HepG2 (cell line): ENCODE results near the gene EED. TPM values are rescaled to one million over a fixed set of nuclear protein-coding genes. Genes with fewer than 3 reads are reported as not detected.

Experiments used
- ATAC-seq: fragments of 200-7000 bp; cut with Tn5 transposase; 3 replicates; pipeline ENCODE4 v1.9.1; 2020; ENCODE audit warnings: mild to moderate bottlenecking, moderate library complexity
- BruUV-seq: library from RNA; stranded (reverse); fragments of 400-500 nt; replicated peaks from 2 replicates; lab custom pipeline; 2021; lab: Mats Ljungman, UMichigan
- CTCF ChIA-PET: fragments of 300-600 bp; formaldehyde crosslinking; extraction: SDS; loops from one replicate; lab custom pipeline; 2021; ENCODE audit warnings: low total read pairs, inconsistent platforms, low intra/inter-chr PET ratio; lab: Yijun Ruan, JAX
- POLR2A ChIA-PET: fragments of 350-600 bp; sonication (Branson Sonifier 250); formaldehyde crosslinking; loops from one replicate; lab custom pipeline; 2020; ENCODE audit warnings: antibody characterized with exemption, inconsistent platforms; lab: Yijun Ruan, JAX
- DNase-seq: peaks from one replicate; pipeline ENCODE4 v3.0.0-alpha.2; 2015; ENCODE audit warnings: low spot score
- FAIRE-seq: peaks from 3 replicates; lab custom pipeline; 2011; peaks lifted over from hg19 to GRCh38; lab: Jason Lieb, UNC
- H2AFZ ChIP-seq: one replicate; pipeline ENCODE4 v1.6.1; 2011; ENCODE audit warnings: low read length, inconsistent platforms
- H3K27ac ChIP-seq: fragments of 300-600 bp; 3 replicates; pipeline ENCODE4 v1.8.0; 2011; ENCODE audit warnings: mixed run types, mild to moderate bottlenecking, mixed read lengths, low read length, inconsistent platforms; ENCODE audit not compliant: insufficient read depth; ENCODE audit errors: extremely low read length
- H3K27me3 ChIP-seq, 2 experiments: fragments of 200-600 bp in 1 of 2; 2 replicates in 1 of 2; 3 replicates in 1 of 2; pipeline versions ENCODE4 v1.6.0 to v1.8.0; 2011; ENCODE audit warnings: low read length in 2 of 2, mild to moderate bottlenecking in 2 of 2, moderate library complexity in 2 of 2, inconsistent platforms in 1 of 2; ENCODE audit not compliant: insufficient read depth in 2 of 2, control insufficient read depth in 1 of 2
- H3K36me3 ChIP-seq, 2 experiments: fragments of 200-600 bp in 1 of 2; replicated peaks in 1 of 2; 2 replicates in 1 of 2; 3 replicates in 1 of 2; pipeline versions ENCODE4 v1.5.1 to v1.8.0; 2011; ENCODE audit warnings: low read length in 2 of 2, inconsistent platforms in 1 of 2; ENCODE audit not compliant: insufficient read depth in 2 of 2, control insufficient read depth in 1 of 2
- H3K4me1 ChIP-seq: 2 replicates; pipeline ENCODE4 v1.5.1; 2012; ENCODE audit warnings: low read length, inconsistent platforms; ENCODE audit not compliant: insufficient read depth
- H3K4me2 ChIP-seq: 2 replicates; pipeline ENCODE4 v1.6.0; 2011; ENCODE audit warnings: low read depth, low read length, inconsistent platforms
- H3K4me3 ChIP-seq, 3 experiments: fragments of 200-600 bp in 1 of 3; sonication (generic), shearing (Covaris generic) in 1 of 3; replicated peaks in 1 of 3; 2 replicates each; pipeline ENCODE4 v1.5.1; 2011 to 2016; ENCODE audit warnings: low read length in 3 of 3, inconsistent platforms in 2 of 3, low read depth in 2 of 3, mild to moderate bottlenecking in 2 of 3, control low read depth in 1 of 3, mixed read lengths in 1 of 3; ENCODE audit not compliant: insufficient read depth in 1 of 3
- H3K79me2 ChIP-seq: one replicate; pipeline ENCODE4 v1.6.1; 2011; ENCODE audit warnings: low read length, inconsistent platforms; ENCODE audit not compliant: insufficient read depth
- H3K9ac ChIP-seq: 2 replicates; pipeline ENCODE4 v1.6.0; 2011; ENCODE audit warnings: mild to moderate bottlenecking, low read depth, low read length, inconsistent platforms; ENCODE audit not compliant: insufficient read depth
- H3K9me3 ChIP-seq: 2 replicates; pipeline ENCODE4 v1.5.1; 2012; ENCODE audit warnings: mild to moderate bottlenecking, low read length
- H4K20me1 ChIP-seq: 2 replicates; pipeline ENCODE4 v1.6.0; 2011; ENCODE audit warnings: inconsistent platforms, mild to moderate bottlenecking, low read length, moderate library complexity; ENCODE audit not compliant: insufficient read depth
- CCDC6 ChIP-seq: sonication (generic); formaldehyde crosslinking; IDR thresholded peaks from 2 replicates; pipeline ENCODE4 v1.8.1; 2022; ENCODE audit warnings: mild to moderate bottlenecking, missing genetic modification reagents, moderate library complexity
- NFRKB ChIP-seq: fragments of 450-650 bp; IDR thresholded peaks from 2 replicates; pipeline ENCODE4 v1.6.1; 2017
- RCOR2 ChIP-seq: IDR thresholded peaks from 2 replicates; pipeline ENCODE4 v1.6.1; 2016; ENCODE audit warnings: missing biosample characterization, missing genetic modification reagents
- ZNF407 ChIP-seq: sonication (generic); formaldehyde crosslinking; IDR thresholded peaks from one replicate; pipeline ENCODE4 v1.5.1; 2020; ENCODE audit warnings: mild to moderate bottlenecking, missing genetic modification reagents; ENCODE audit errors: not compliant biosample characterization
- ZNF460 ChIP-seq: sonication (generic); formaldehyde crosslinking; IDR thresholded peaks from 2 replicates; pipeline ENCODE4 v1.5.1; 2020; ENCODE audit warnings: missing genetic modification reagents, mild to moderate bottlenecking, borderline replicate concordance
- ZNF552 ChIP-seq: sonication (generic); formaldehyde crosslinking; IDR thresholded peaks from 2 replicates; pipeline ENCODE4 v1.9.0; 2022; ENCODE audit warnings: missing genetic modification reagents, mild to moderate bottlenecking, borderline replicate concordance
- WGBS: methylation state at CpG from one replicate; pipeline ENCODE4 v1.1.6; 2017; ENCODE audit warnings: low lambda C conversion rate; 5-methylcytosine and 5-hydroxymethylcytosine counted together
- in situ Hi-C: cut with HindIII; loops from 2 replicates; pipeline ENCODE4 v1.10.0; 2017; ENCODE audit warnings: low pct_unique_long_range_greater_than_20kb; ENCODE audit not compliant: extremely low pct_ligation_motif_present
- intact Hi-C: fragments of 100-400 bp; cut with micrococcal nuclease; formaldehyde crosslinking; loops from one replicate; pipeline ENCODE4 v1.10.0; 2022; ENCODE audit not compliant: unreplicated experiment
- polyA plus RNA-seq, 8 experiments: library from polyadenylated mRNA; depleted of rRNA in 3 of 8; stranded (reverse) in 7 of 8; unstranded in 1 of 8; fragments of >200 nt; fragmentation: Illumina TruSeq in 4 of 8; extraction: Trizol in 4 of 8; gene quantifications; 2 replicates each; pipeline versions ENCODE4 v1.2.1 to v1.2.3, GENCODE V29; 2011 to 2016; ENCODE audit warnings: low read depth in 4 of 8, missing spikeins in 1 of 8, mixed read lengths in 1 of 8; ENCODE audit not compliant: insufficient read depth in 1 of 8
- total RNA-seq, 5 experiments: library from RNA; depleted of rRNA; stranded (reverse); fragments of >200 nt; fragmentation: Illumina TruSeq; extraction: Trizol; gene quantifications; 2 replicates each; pipeline ENCODE4 v1.2.3, GENCODE V29; 2016; ENCODE audit warnings: low read depth in 1 of 5
- TF ChIP-seq, protein P1 (sequence below): sonication (generic); formaldehyde crosslinking; IDR thresholded peaks from 2 replicates; pipeline ENCODE4 v1.4.0; 2020; ENCODE audit warnings: low read depth, missing genetic modification reagents
- TF ChIP-seq, protein P2 (sequence below): sonication (generic); formaldehyde crosslinking; IDR thresholded peaks from 2 replicates; pipeline ENCODE4 v1.4.0; 2020; ENCODE audit warnings: missing genetic modification reagents, mild to moderate bottlenecking, borderline replicate concordance

Gene EED
- total and polyA plus RNA-seq, 2 of the 13 experiments (the other 11 are each of a cell fraction or from before 2014, with no cell fraction given): 11.0 to 28.4 TPM

- intact Hi-C loops (no loop called here), in situ Hi-C loops (no loop called here)
- no peaks in the 10 kb centered on the region for H3K9me3 ChIP-seq
- no TSS peak for BruUV-seq
- no peak overlapping the region for H3K9ac ChIP-seq
- H3K27me3 ChIP-seq: no peaks in the 10 kb centered on the region
- 100% methylated on average over 2 of the region's 2 CpGs for WGBS
- H4K20me1 ChIP-seq: no peaks in the 10 kb centered on the region
- H3K79me2 ChIP-seq: peaks cover 2% of the 10 kb centered on the region
- H3K4me2 ChIP-seq: no peak overlapping the region
- FAIRE-seq: no peak
- CTCF ChIA-PET: no interaction called here
- peaks cover 0 to 13% of the 10 kb centered on the region in 2 experiments; a peak in 1 of 5 replicates for H3K36me3 ChIP-seq
- H3K4me1 ChIP-seq: peaks cover 8% of the 10 kb centered on the region; the same call in 1 of the 2 replicates
- no peak overlapping the region for H2AFZ ChIP-seq
- no peak for DNase-seq
- no peak for ATAC-seq
- H3K4me3 ChIP-seq: no peak overlapping the region
- H3K27ac ChIP-seq: no peak overlapping the region
- POLR2A ChIA-PET: no interaction called here
- TF ChIP-seq ZNF407 (CRISPR knock-in tag) (no peak), RCOR2 (CRISPR knock-in tag) (no peak), CCDC6 (CRISPR knock-in tag) (no peak), NFRKB (no peak), ZNF552 (CRISPR knock-in tag) (no peak), ZNF460 (CRISPR knock-in tag) (no peak)
- TF ChIP-seq, protein P1, sequence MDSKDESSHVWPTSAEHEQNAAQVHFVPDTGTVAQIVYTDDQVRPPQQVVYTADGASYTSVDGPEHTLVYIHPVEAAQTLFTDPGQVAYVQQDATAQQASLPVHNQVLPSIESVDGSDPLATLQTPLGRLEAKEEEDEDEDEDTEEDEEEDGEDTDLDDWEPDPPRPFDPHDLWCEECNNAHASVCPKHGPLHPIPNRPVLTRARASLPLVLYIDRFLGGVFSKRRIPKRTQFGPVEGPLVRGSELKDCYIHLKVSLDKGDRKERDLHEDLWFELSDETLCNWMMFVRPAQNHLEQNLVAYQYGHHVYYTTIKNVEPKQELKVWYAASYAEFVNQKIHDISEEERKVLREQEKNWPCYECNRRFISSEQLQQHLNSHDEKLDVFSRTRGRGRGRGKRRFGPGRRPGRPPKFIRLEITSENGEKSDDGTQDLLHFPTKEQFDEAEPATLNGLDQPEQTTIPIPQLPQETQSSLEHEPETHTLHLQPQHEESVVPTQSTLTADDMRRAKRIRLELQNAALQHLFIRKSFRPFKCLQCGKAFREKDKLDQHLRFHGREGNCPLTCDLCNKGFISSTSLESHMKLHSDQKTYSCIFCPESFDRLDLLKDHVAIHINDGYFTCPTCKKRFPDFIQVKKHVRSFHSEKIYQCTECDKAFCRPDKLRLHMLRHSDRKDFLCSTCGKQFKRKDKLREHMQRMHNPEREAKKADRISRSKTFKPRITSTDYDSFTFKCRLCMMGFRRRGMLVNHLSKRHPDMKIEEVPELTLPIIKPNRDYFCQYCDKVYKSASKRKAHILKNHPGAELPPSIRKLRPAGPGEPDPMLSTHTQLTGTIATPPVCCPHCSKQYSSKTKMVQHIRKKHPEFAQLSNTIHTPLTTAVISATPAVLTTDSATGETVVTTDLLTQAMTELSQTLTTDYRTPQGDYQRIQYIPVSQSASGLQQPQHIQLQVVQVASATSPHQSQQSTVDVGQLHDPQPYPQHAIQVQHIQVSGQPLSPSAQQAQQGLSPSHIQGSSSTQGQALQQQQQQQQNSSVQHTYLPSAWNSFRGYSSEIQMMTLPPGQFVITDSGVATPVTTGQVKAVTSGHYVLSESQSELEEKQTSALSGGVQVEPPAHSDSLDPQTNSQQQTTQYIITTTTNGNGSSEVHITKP (CRISPR knock-in tag): no peak
- TF ChIP-seq, protein P2, sequence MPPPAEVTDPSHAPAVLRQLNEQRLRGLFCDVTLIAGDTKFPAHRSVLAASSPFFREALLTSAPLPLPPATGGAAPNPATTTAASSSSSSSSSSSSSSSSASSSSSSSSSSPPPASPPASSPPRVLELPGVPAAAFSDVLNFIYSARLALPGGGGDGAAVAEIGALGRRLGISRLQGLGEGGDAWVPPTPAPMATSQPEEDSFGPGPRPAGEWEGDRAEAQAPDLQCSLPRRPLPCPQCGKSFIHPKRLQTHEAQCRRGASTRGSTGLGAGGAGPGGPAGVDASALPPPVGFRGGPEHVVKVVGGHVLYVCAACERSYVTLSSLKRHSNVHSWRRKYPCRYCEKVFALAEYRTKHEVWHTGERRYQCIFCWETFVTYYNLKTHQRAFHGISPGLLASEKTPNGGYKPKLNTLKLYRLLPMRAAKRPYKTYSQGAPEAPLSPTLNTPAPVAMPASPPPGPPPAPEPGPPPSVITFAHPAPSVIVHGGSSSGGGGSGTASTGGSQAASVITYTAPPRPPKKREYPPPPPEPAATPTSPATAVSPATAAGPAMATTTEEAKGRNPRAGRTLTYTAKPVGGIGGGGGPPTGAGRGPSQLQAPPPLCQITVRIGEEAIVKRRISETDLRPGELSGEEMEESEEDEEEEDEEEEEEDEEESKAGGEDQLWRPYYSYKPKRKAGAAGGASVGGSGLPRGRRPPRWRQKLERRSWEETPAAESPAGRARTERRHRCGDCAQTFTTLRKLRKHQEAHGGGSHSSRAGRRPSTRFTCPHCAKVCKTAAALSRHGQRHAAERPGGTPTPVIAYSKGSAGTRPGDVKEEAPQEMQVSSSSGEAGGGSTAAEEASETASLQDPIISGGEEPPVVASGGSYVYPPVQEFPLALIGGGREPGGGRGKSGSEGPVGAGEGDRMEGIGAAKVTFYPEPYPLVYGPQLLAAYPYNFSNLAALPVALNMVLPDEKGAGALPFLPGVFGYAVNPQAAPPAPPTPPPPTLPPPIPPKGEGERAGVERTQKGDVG (CRISPR knock-in tag): no peak
Observed at GRCh38 chr11:86314636-86315035, 70.1 kb downstream of the EED start.
